GM12878 (cell line): ENCODE measurements around the gene CCDC47. TPM values are rescaled to one million over a fixed set of nuclear protein-coding genes. Genes with fewer than 3 reads are reported as not detected.

Source experiments
- ATAC-seq: fragments of 200-7000 bp; cut with Tn5 transposase; 3 replicates; pipeline ENCODE4 v1.9.1; 2020; ENCODE audit warnings: mild to moderate bottlenecking, moderate library complexity
- BruUV-seq: library from RNA; stranded (reverse); fragments of 400-500 nt; replicated peaks from 2 replicates; lab custom pipeline; 2021; lab: Mats Ljungman, UMichigan
- CTCF ChIA-PET: fragments of 300-600 bp; sonication (Branson Sonifier 250); formaldehyde crosslinking; extraction: SDS; loops from one replicate; lab custom pipeline; 2021; ENCODE audit warnings: inconsistent platforms; lab: Yijun Ruan, JAX
- POLR2A ChIA-PET: fragments of 350-600 bp; formaldehyde crosslinking; extraction: SDS; loops from one replicate; lab custom pipeline; 2021; ENCODE audit warnings: inconsistent platforms; lab: Charles Lee
- RAD21 ChIA-PET: fragments of 300-600 bp; sonication (Branson Sonifier 250); formaldehyde crosslinking; loops from one replicate; lab custom pipeline; 2023; ENCODE audit warnings: antibody characterized with exemption; ENCODE audit not compliant: unreplicated experiment; lab: Charles Lee
- SMC1A ChIA-PET: fragments of 300-600 bp; sonication (Branson Sonifier 250); formaldehyde crosslinking; loops from one replicate; lab custom pipeline; 2023; ENCODE audit not compliant: unreplicated experiment, uncharacterized antibody; lab: Charles Lee
- DNase-seq: peaks from one replicate; pipeline ENCODE4 v3.0.0-alpha.2; 2011; ENCODE audit warnings: low read depth, low spot score
- FAIRE-seq: peaks from 3 replicates; lab custom pipeline; 2011; peaks lifted over from hg19 to GRCh38; lab: Jason Lieb, UNC
- H2AFZ ChIP-seq: 2 replicates; pipeline ENCODE4 v1.6.0; 2011; ENCODE audit warnings: low read depth, low read length, control low read depth; ENCODE audit not compliant: control insufficient read depth
- H3K27ac ChIP-seq: 2 replicates; pipeline ENCODE4 v1.5.1; 2011; ENCODE audit warnings: control low read depth; ENCODE audit not compliant: control insufficient read depth, insufficient read depth
- H3K27me3 ChIP-seq, 2 experiments: replicated peaks in 1 of 2; 2 replicates each; pipeline versions ENCODE4 v1.6.0 to v1.6.1; 2011; ENCODE audit warnings: low read length in 1 of 2; ENCODE audit not compliant: control insufficient read depth in 2 of 2, insufficient read depth in 2 of 2
- H3K36me3 ChIP-seq, 2 experiments: 2 replicates each; pipeline ENCODE4 v1.5.1; 2011; ENCODE audit warnings: low read length in 1 of 2; ENCODE audit not compliant: control insufficient read depth in 2 of 2, insufficient read depth in 2 of 2
- H3K4me1 ChIP-seq: 2 replicates; pipeline ENCODE4 v1.6.1; 2011; ENCODE audit warnings: mild to moderate bottlenecking, low read length, moderate library complexity, mixed read lengths; ENCODE audit not compliant: control insufficient read depth, insufficient read depth
- H3K4me2 ChIP-seq: 2 replicates; pipeline ENCODE4 v1.6.0; 2011; ENCODE audit warnings: control low read depth; ENCODE audit not compliant: control insufficient read depth, insufficient read depth
- H3K4me3 ChIP-seq: fragments of 200-600 bp; sonication (generic); 2 replicates; pipeline ENCODE4 v1.5.1; 2016
- H3K79me2 ChIP-seq: 2 replicates; pipeline ENCODE4 v1.6.0; 2011; ENCODE audit warnings: low read length; ENCODE audit not compliant: control insufficient read depth, insufficient read depth
- H3K9ac ChIP-seq: 2 replicates; pipeline ENCODE4 v1.8.0; 2011; ENCODE audit warnings: low read length, control low read depth, mixed read lengths; ENCODE audit not compliant: control insufficient read depth, insufficient read depth
- H3K9me3 ChIP-seq: replicated peaks from 3 replicates; pipeline ENCODE4 v1.5.1; 2011; ENCODE audit warnings: mild to moderate bottlenecking, low read length; ENCODE audit not compliant: control insufficient read depth, insufficient read depth
- H4K20me1 ChIP-seq: 2 replicates; pipeline ENCODE4 v1.6.0; 2011; ENCODE audit not compliant: control insufficient read depth, insufficient read depth
- CEBPZ ChIP-seq: fragments of 150-350 bp; IDR thresholded peaks from 2 replicates; pipeline ENCODE4 v1.6.1; 2016; ENCODE audit warnings: low read depth, low read length
- CHD1 ChIP-seq: IDR thresholded peaks from 2 replicates; pipeline ENCODE4 v1.6.1; 2012; ENCODE audit warnings: low read depth, low read length, improper control_type of control experiment
- HCFC1 ChIP-seq: fragments of 150-350 bp; IDR thresholded peaks from 2 replicates; pipeline ENCODE4 v1.6.1; 2014; ENCODE audit warnings: low read length
- HDGF ChIP-seq: fragments of 450-650 bp; IDR thresholded peaks from 2 replicates; pipeline ENCODE4 v1.6.1; 2016; ENCODE audit warnings: antibody characterized with exemption
- IRF4 ChIP-seq: IDR thresholded peaks from 2 replicates; pipeline ENCODE4 v1.6.1; 2011; ENCODE audit warnings: low read depth, low read length
- MYC ChIP-seq: IDR thresholded peaks from 2 replicates; pipeline ENCODE4 v1.6.1; 2011; ENCODE audit warnings: mild to moderate bottlenecking, low read length, moderate library complexity, inconsistent platforms; ENCODE audit not compliant: insufficient read depth, insufficient replicate concordance, insufficient read length, severe bottlenecking
- NFXL1 ChIP-seq: fragments of 450-650 bp; IDR thresholded peaks from 2 replicates; pipeline ENCODE4 v1.6.1; 2017; ENCODE audit warnings: antibody characterized with exemption, mild to moderate bottlenecking, borderline replicate concordance
- PAX5 ChIP-seq: IDR thresholded peaks from 2 replicates; pipeline ENCODE4 v1.6.1; 2011; ENCODE audit warnings: low read depth, low read length, borderline replicate concordance
- RB1 ChIP-seq: fragments of 450-650 bp; formaldehyde crosslinking; IDR thresholded peaks from 2 replicates; pipeline ENCODE4 v1.6.1; 2017; ENCODE audit warnings: mild to moderate bottlenecking, borderline replicate concordance
- TCF12 ChIP-seq: IDR thresholded peaks from 2 replicates; pipeline ENCODE4 v1.6.1; 2011; ENCODE audit warnings: low read depth, mild to moderate bottlenecking, low read length
- TCF3 ChIP-seq: IDR thresholded peaks from 2 replicates; pipeline ENCODE4 v1.6.1; 2012; ENCODE audit warnings: low read depth, mild to moderate bottlenecking, low read length, borderline replicate concordance; ENCODE audit not compliant: insufficient read depth
- WGBS: methylation state at CpG from one replicate; pipeline ENCODE4 v1.1.6; 2016; ENCODE audit warnings: low lambda C conversion rate; ENCODE audit not compliant: insufficient replicate concordance, insufficient coverage; ENCODE audit errors: missing lambda C conversion rate; 5-methylcytosine and 5-hydroxymethylcytosine counted together
- in situ Hi-C: fragments of 300-500 bp; cut with MboI; formaldehyde crosslinking; loops from 9 replicates; pipeline ENCODE4 v1.14.3; 2018; ENCODE audit warnings: mixed read lengths
- intact Hi-C: fragments of 100-400 bp; cut with micrococcal nuclease; formaldehyde crosslinking; loops from one replicate; pipeline ENCODE4 v1.14.2; 2022; ENCODE audit not compliant: unreplicated experiment
- polyA plus RNA-seq, 11 experiments: library from polyadenylated mRNA; depleted of rRNA in 4 of 11; unstranded in 6 of 11; stranded (reverse) in 5 of 11; fragments of >200 nt; fragmentation: Nextera tagmentation in 4 of 11; fragmentation: Illumina TruSeq in 1 of 11; extraction: Ambion mirVana in 4 of 11; extraction: Trizol in 1 of 11; gene quantifications; 1 replicate in 1 of 11; 2 replicates in 10 of 11; pipeline versions ENCODE4 v1.2.1 to v1.2.3, GENCODE V29; 2011 to 2016; ENCODE audit warnings: inconsistent platforms in 2 of 11, missing spikeins in 2 of 11, low read depth in 1 of 11
- total RNA-seq, 4 experiments: library from RNA; depleted of rRNA in 3 of 4; stranded (reverse); fragments of >200 nt in 3 of 4; fragmentation: Illumina TruSeq in 1 of 4; extraction: Trizol in 1 of 4; gene quantifications; 2 replicates each; pipeline versions ENCODE4 v1.2.1 to v1.2.3, GENCODE V29; 2013 to 2021
- TF ChIP-seq, protein P1 (sequence below): IDR thresholded peaks from 2 replicates; pipeline ENCODE4 v1.6.1; 2012; ENCODE audit warnings: low read depth, low read length, improper control_type of control experiment

Gene CCDC47
- total and polyA plus RNA-seq, 10 of the 15 experiments (the other 5 are each of a cell fraction or from before 2014, with no cell fraction given) = 13.6 to 81.4 (median 58.9) TPM

GRCh38 chr17:63780928-63781327, 7.5 kb upstream of the CCDC47 start:
- CTCF ChIA-PET = interaction anchor here (1.0 to 2.1 kb wide), 5 partner anchors 14 to 85 kb away, joined by 3 to 7 read pairs (median 3); no protein-coding TSS in a partner anchor
- SMC1A ChIA-PET = interaction anchor here (0.8 to 1.7 kb wide), 4 partner anchors 12 to 17 kb away, joined by 3 to 4 read pairs (median 3); no protein-coding TSS in a partner anchor
- ATAC-seq (no peak), FAIRE-seq (no peak), DNase-seq (no peak)
- Histone ChIP-seq H3K27ac (no peak overlapping the region), H3K27me3 (no peaks in the 10 kb centered on the region), H3K9me3 (no peaks in the 10 kb centered on the region), H4K20me1 (no peaks in the 10 kb centered on the region; the same call in 1 of the 2 replicates), H3K4me3 (no peak overlapping the region), H3K9ac (no peak overlapping the region), H3K4me2 (no peak overlapping the region), H3K79me2 (peaks cover 89% of the 10 kb centered on the region), H2AFZ (no peak overlapping the region), H3K36me3 (peaks cover 0 to 10% of the 10 kb centered on the region in 2 experiments), H3K4me1 (peaks cover 11% of the 10 kb centered on the region; the same call in 1 of the 2 replicates)
- POLR2A ChIA-PET = interaction anchor here (0.7 to 1.0 kb wide), 2 partner anchors 40 to 80 kb away, joined by 3 to 4 read pairs; no protein-coding TSS in a partner anchor
- RAD21 ChIA-PET = interaction anchor here (1.1 to 1.3 kb wide), 2 partner anchors 14 to 84 kb away, joined by 3 read pairs; no protein-coding TSS in a partner anchor
- TF ChIP-seq TCF3 (no peak), PAX5 (no peak)
- intact Hi-C loops (no loop called here), in situ Hi-C loops (no loop called here)
- BruUV-seq = no TSS peak
- WGBS = 98% methylated on average over 4 of the region's 4 CpGs

GRCh38 chr17:63780507-63780906, 7.1 kb upstream of the CCDC47 start:
- Histone ChIP-seq H3K27ac (no peak overlapping the region), H3K4me1 (peaks cover 11% of the 10 kb centered on the region; the same call in 1 of the 2 replicates), H3K9ac (no peak overlapping the region), H3K4me2 (no peak overlapping the region), H3K27me3 (no peaks in the 10 kb centered on the region), H3K4me3 (no peak overlapping the region), H2AFZ (no peak overlapping the region), H4K20me1 (peaks cover under 1% of the 10 kb centered on the region), H3K9me3 (no peaks in the 10 kb centered on the region)
- ChIA-PET POLR2A (interaction anchor here (0.7 to 1.0 kb wide), 3 partner anchors 39 to 80 kb away, joined by 3 to 4 read pairs (median 3); no protein-coding TSS in a partner anchor), RAD21 (interaction anchor here (1.1 to 1.3 kb wide), 2 partner anchors 14 to 83 kb away, joined by 3 read pairs; no protein-coding TSS in a partner anchor)
- 89% methylated on average over 1 of the region's 1 CpG for WGBS
- no peak for TF ChIP-seq TCF12
- no peak for TF ChIP-seq IRF4
- no peak for TF ChIP-seq HDGF
- TF ChIP-seq HCFC1 = no peak
- no peak for TF ChIP-seq MYC
- TF ChIP-seq NFXL1 = no peak
- no peak for TF ChIP-seq RB1
- TF ChIP-seq, protein P1, sequence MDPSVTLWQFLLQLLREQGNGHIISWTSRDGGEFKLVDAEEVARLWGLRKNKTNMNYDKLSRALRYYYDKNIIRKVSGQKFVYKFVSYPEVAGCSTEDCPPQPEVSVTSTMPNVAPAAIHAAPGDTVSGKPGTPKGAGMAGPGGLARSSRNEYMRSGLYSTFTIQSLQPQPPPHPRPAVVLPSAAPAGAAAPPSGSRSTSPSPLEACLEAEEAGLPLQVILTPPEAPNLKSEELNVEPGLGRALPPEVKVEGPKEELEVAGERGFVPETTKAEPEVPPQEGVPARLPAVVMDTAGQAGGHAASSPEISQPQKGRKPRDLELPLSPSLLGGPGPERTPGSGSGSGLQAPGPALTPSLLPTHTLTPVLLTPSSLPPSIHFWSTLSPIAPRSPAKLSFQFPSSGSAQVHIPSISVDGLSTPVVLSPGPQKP = no peak
- TF ChIP-seq TCF3 = no peak
- no peak for TF ChIP-seq CEBPZ
- no peak for TF ChIP-seq CHD1
- TF ChIP-seq, all 136 proteins: peak for 0
- DNase-seq (no peak), ATAC-seq (no peak), FAIRE-seq (no peak)
- H3K79me2 ChIP-seq = peaks cover 90% of the 10 kb centered on the region
- H3K36me3 ChIP-seq = peaks cover 0 to 10% of the 10 kb centered on the region in 2 experiments; a peak in 3 of 4 replicates
- intact Hi-C loops (no loop called here), in situ Hi-C loops (no loop called here)
- SMC1A ChIA-PET = interaction anchor here (0.8 to 1.4 kb wide), 3 partner anchors 12 to 16 kb away, joined by 3 read pairs; no protein-coding TSS in a partner anchor
- no TSS peak for BruUV-seq
- CTCF ChIA-PET = interaction anchor here (1.0 to 2.1 kb wide), 3 partner anchors 13 to 83 kb away, joined by 3 to 7 read pairs (median 3); no protein-coding TSS in a partner anchor
